ENCODE results near the gene ADGRL2.

The ADGRL2 gene

DNA sequence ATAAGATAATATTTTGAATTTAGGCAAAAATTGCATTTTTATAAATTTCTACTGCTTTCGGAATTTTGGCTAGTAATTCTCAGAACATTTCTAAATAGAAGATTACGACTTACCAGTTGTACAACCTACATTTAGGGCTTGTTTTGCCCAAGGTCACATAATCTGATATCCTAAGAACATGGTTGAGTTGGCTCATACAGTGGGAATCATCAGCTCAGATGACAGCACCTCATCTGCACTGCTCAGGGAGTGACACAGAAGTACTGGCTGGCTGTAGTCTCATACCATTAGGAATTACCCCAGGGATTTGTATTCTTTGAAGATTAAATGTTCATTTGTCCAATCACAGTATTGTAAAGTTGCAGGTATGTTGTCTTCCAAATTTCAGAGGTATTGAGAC lies 217.6 kb downstream of the ADGRL2 start:
- no peaks in the 10 kb centered on the region for H3K4me1 ChIP-seq (ENCODE audit: control insufficient read depth, insufficient read depth, low read length, unreplicated experiment)
- H2AFZ ChIP-seq (ENCODE audit: low read length, unreplicated experiment) = no peak overlapping the region
- H3K27ac ChIP-seq (ENCODE audit: low read depth, low read length) = no peak overlapping the region
- no peaks in the 10 kb centered on the region for H3K36me3 ChIP-seq (ENCODE audit: insufficient read depth, low read length)
- H3K27me3 ChIP-seq (ENCODE audit: insufficient read depth, low read length) = no peaks in the 10 kb centered on the region
- no peaks in the 10 kb centered on the region for H3K79me2 ChIP-seq (ENCODE audit: control insufficient read depth, insufficient read depth, low read length, unreplicated experiment)
- no peak overlapping the region for H3K4me3 ChIP-seq (ENCODE audit: low read depth, low read length)

DNA sequence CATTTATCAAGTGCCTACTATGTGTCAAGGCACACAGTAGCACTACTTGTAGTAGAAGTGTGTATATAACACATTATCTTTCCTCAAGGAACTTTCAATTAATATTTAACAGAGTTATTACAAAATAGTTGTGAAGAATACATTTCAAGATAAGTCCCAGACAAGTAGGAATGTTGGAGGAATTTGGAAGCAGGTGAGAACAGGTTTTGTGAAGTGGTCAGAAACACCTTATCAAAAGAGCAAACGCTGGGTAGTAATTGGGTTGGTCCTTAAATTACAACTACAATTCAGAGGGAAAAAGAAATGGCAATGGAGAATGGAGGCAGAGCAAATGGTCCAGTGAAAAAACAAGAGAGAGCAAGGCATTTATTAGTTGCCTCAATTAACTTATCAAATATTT lies 218.8 kb downstream of the ADGRL2 start:
- Histone ChIP-seq H3K36me3 (ENCODE audit: insufficient read depth, low read length) (no peaks in the 10 kb centered on the region), H2AFZ (ENCODE audit: low read length, unreplicated experiment) (no peak overlapping the region), H3K4me1 (ENCODE audit: control insufficient read depth, insufficient read depth, low read length, unreplicated experiment) (no peaks in the 10 kb centered on the region), H3K27ac (ENCODE audit: low read depth, low read length) (no peak overlapping the region), H3K27me3 (ENCODE audit: insufficient read depth, low read length) (no peaks in the 10 kb centered on the region), H3K4me3 (ENCODE audit: low read depth, low read length) (no peak overlapping the region), H3K79me2 (ENCODE audit: control insufficient read depth, insufficient read depth, low read length, unreplicated experiment) (no peaks in the 10 kb centered on the region)

DNA sequence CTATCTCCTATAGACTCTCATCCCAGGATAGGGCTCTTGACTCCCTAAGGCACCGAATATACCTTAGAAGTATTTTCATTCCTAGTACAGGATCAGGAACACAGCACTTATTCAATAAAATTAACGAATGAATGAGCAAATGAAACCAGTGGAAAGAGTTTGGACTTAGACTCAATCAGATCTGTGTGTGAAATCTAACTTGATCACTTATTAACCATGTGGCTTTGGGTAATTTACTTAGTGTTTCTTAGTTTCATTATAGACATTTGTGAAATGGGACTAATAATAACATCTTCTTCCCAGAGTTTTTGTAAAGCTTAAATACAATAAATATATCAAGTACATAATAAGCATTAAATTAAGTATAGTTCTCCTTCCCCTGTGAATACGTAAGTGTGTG lies 230.1 kb downstream of the ADGRL2 start:
- Histone ChIP-seq H3K27me3 (ENCODE audit: insufficient read depth, low read length) (no peaks in the 10 kb centered on the region), H3K36me3 (ENCODE audit: insufficient read depth, low read length) (no peaks in the 10 kb centered on the region), H3K4me1 (ENCODE audit: control insufficient read depth, insufficient read depth, low read length, unreplicated experiment) (no peaks in the 10 kb centered on the region)

DNA sequence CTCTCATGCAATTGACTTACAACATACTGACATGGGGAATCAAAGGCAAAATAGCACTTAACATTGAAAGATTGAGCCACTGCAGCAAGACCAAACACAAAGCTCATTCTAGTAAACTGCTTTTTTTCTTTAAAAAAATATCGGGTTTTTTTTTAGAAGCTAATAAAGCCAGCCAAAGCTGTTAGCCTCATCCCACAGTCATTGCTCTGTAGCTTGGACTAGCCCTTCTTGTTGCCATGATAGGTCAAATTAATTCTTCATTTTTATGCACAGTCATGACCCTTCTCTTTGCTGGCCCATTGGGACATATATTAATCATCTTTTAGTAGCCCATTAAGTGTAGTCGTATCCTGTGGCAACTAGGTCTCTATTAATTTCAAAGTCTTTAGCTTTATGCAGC lies 231.3 kb downstream of the ADGRL2 start:
- Histone ChIP-seq H3K27ac (ENCODE audit: low read depth, low read length) (no peak overlapping the region), H3K79me2 (ENCODE audit: control insufficient read depth, insufficient read depth, low read length, unreplicated experiment) (no peaks in the 10 kb centered on the region), H3K4me1 (ENCODE audit: control insufficient read depth, insufficient read depth, low read length, unreplicated experiment) (no peaks in the 10 kb centered on the region), H3K36me3 (ENCODE audit: insufficient read depth, low read length) (no peaks in the 10 kb centered on the region), H3K27me3 (ENCODE audit: insufficient read depth, low read length) (no peaks in the 10 kb centered on the region), H2AFZ (ENCODE audit: low read length, unreplicated experiment) (no peak overlapping the region), H3K4me3 (ENCODE audit: low read depth, low read length) (no peak overlapping the region)

More for the DNA sequence above, 230.1 kb downstream of the ADGRL2 start:
- no peak overlapping the region for H3K4me3 ChIP-seq (ENCODE audit: low read depth, low read length)
- H3K27ac ChIP-seq (ENCODE audit: low read depth, low read length) = no peak overlapping the region
- no peaks in the 10 kb centered on the region for H3K79me2 ChIP-seq (ENCODE audit: control insufficient read depth, insufficient read depth, low read length, unreplicated experiment)
- H2AFZ ChIP-seq (ENCODE audit: low read length, unreplicated experiment) = no peak overlapping the region

DNA sequence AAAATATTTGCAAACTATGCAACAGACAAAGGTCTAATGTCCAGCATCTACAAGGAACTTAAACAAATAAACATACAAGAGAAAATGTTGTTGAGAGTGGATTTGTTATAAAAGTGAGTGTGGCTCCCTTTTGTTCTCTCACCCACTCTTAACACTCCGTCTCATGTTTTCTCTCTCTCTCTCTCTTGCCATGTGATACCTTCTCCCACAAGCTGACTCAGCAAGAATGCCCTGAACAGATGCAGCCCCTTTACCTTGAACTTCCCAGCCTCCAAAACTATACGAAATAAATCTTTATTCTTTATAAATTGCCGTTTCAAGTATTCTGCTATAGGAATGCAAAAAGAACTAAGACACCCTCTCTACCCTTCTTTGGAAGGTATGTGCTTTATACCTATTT lies 234.1 kb downstream of the ADGRL2 start:
- Histone ChIP-seq H3K4me3 (ENCODE audit: low read depth, low read length) (no peak overlapping the region), H2AFZ (ENCODE audit: low read length, unreplicated experiment) (no peak overlapping the region), H3K79me2 (ENCODE audit: control insufficient read depth, insufficient read depth, low read length, unreplicated experiment) (no peaks in the 10 kb centered on the region), H3K36me3 (ENCODE audit: insufficient read depth, low read length) (no peaks in the 10 kb centered on the region), H3K4me1 (ENCODE audit: control insufficient read depth, insufficient read depth, low read length, unreplicated experiment) (no peaks in the 10 kb centered on the region), H3K27ac (ENCODE audit: low read depth, low read length) (no peak overlapping the region), H3K27me3 (ENCODE audit: insufficient read depth, low read length) (no peaks in the 10 kb centered on the region)

Measured in ACC112 (cell line).